Measurements from ENCODE around the gene C10orf71. TPM values are rescaled to one million over a fixed set of nuclear protein-coding genes. Genes with fewer than 3 reads are reported as not detected.

C10orf71 gene
- total RNA-seq, 1 experiment from 2014 or later: not detected

- Mint-ChIP-seq H3K4me3 (ENCODE audit: unreplicated experiment) (no peak overlapping the region), H3K9me3 (ENCODE audit: unreplicated experiment) (no peaks in the 10 kb centered on the region), H3K27ac (ENCODE audit: low read depth, unreplicated experiment) (no peak overlapping the region), H3K27me3 (ENCODE audit: insufficient read depth, unreplicated experiment) (peaks cover 43% of the 10 kb centered on the region), H3K36me3 (ENCODE audit: insufficient read depth, unreplicated experiment) (no peaks in the 10 kb centered on the region), H3K4me1 (ENCODE audit: insufficient read depth, unreplicated experiment) (no peaks in the 10 kb centered on the region)
- CTCF ChIA-PET: no interaction called here
- TF ChIP-seq, protein P1, sequence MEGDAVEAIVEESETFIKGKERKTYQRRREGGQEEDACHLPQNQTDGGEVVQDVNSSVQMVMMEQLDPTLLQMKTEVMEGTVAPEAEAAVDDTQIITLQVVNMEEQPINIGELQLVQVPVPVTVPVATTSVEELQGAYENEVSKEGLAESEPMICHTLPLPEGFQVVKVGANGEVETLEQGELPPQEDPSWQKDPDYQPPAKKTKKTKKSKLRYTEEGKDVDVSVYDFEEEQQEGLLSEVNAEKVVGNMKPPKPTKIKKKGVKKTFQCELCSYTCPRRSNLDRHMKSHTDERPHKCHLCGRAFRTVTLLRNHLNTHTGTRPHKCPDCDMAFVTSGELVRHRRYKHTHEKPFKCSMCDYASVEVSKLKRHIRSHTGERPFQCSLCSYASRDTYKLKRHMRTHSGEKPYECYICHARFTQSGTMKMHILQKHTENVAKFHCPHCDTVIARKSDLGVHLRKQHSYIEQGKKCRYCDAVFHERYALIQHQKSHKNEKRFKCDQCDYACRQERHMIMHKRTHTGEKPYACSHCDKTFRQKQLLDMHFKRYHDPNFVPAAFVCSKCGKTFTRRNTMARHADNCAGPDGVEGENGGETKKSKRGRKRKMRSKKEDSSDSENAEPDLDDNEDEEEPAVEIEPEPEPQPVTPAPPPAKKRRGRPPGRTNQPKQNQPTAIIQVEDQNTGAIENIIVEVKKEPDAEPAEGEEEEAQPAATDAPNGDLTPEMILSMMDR (IDR thresholded peaks at IDR 0.05; ENCODE audit: unreplicated experiment): no peak
- intact Hi-C loops (cut with micrococcal nuclease): no loop called here
- POLR2A ChIA-PET: no interaction called here
- DNase-seq (ENCODE audit: unreplicated experiment): no peak
- no TSS peak for BruUV-seq (replicated peaks)
These were observed 27.6 kb upstream of the C10orf71 start for GRCh38 chr10:49271346-49271745.

DNA sequence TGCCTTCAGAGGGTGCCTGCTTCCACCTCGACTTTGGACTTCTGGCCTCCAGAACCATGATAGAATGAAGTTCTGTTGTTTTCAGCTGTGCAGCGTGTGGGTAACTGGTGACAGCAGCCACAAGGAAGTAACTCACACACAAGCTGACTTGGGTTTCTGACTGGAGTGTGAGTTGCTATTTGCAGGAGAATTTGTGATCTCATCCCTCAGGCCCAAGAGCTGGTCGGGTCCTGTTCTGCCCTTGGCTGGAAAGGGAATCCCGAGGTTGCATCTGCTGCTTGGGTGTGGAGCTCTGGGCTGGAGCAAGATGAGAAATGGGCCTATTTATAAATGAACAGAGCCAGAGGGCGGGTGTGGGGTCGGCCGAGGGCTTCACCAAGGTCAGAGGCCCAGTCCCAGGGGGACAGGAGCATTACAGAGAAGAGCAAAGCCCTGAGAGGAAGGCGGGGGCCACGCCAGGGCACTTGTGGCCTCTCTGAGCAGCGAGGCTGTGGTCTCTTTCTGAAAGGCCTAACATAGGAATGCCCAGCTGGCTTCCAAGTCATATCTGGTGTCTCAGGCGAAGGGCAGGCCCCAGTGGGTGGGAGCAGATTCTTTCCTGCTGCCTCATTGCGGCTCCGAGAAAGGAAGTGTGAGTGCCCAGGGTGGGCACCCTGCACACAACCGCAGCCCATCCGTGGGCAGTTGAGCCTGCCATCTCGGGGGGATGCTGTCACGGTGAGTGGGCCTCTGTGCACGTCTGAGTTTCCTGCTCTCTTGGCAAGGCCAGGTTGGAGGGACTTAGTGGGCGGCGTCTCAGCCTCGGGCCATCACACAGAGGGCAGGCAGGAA is 26.5 kb upstream of the C10orf71 start:
- Mint-ChIP-seq H3K27me3 (ENCODE audit: insufficient read depth, unreplicated experiment) (peaks cover 34% of the 10 kb centered on the region), H3K27ac (ENCODE audit: low read depth, unreplicated experiment) (no peak overlapping the region), H3K36me3 (ENCODE audit: insufficient read depth, unreplicated experiment) (no peaks in the 10 kb centered on the region), H3K9me3 (ENCODE audit: unreplicated experiment) (no peaks in the 10 kb centered on the region), H3K4me1 (ENCODE audit: insufficient read depth, unreplicated experiment) (no peaks in the 10 kb centered on the region), H3K4me3 (ENCODE audit: unreplicated experiment) (no peak overlapping the region)
- CTCF ChIA-PET: interaction anchor here (0.6 kb wide), 1 partner anchor 17 kb away, joined by 3 read pairs; no protein-coding TSS in a partner anchor
- intact Hi-C loops (cut with micrococcal nuclease): no loop called here
- BruUV-seq (replicated peaks): no TSS peak
- no peak for DNase-seq (ENCODE audit: unreplicated experiment)
- TF ChIP-seq, protein P1 (IDR thresholded peaks at IDR 0.05; ENCODE audit: unreplicated experiment): no peak
- POLR2A ChIA-PET: no interaction called here

DNA sequence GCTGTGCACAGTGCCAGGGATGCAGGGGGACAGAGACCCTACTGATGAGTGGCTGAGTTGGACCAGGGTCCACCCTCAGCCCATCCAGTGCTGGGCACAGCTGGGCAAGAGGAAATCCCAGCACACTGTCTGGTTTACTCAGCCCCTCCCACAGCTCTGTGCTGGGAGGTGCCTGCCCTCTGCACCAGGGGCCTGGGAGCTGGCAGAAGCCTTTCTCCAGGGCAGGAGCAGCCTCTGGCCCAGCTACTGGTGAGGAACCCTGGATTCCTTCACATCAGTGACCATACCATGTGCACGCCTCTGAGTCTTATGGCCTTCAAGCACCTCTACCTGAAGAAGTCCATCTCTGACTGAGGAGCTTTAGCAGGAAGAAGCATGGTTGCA is 25.9 kb upstream of the C10orf71 start:
- intact Hi-C loops (cut with micrococcal nuclease): no loop called here
- no peak for DNase-seq (ENCODE audit: unreplicated experiment)
- peaks cover 28% of the 10 kb centered on the region for H3K27me3 Mint-ChIP-seq (ENCODE audit: insufficient read depth, unreplicated experiment)
- H3K4me1 Mint-ChIP-seq (ENCODE audit: insufficient read depth, unreplicated experiment): no peaks in the 10 kb centered on the region
- no peaks in the 10 kb centered on the region for H3K36me3 Mint-ChIP-seq (ENCODE audit: insufficient read depth, unreplicated experiment)
- H3K4me3 Mint-ChIP-seq (ENCODE audit: unreplicated experiment): no peak overlapping the region
- CTCF ChIA-PET: no interaction called here
- no peak overlapping the region for H3K27ac Mint-ChIP-seq (ENCODE audit: low read depth, unreplicated experiment)
- POLR2A ChIA-PET: interaction anchor here (0.6 kb wide), 1 partner anchor 181 kb away, joined by 3 read pairs; no protein-coding TSS in a partner anchor
- no peaks in the 10 kb centered on the region for H3K9me3 Mint-ChIP-seq (ENCODE audit: unreplicated experiment)
- TF ChIP-seq, protein P1 (IDR thresholded peaks at IDR 0.05; ENCODE audit: unreplicated experiment): no peak
- BruUV-seq (replicated peaks): no TSS peak

DNA sequence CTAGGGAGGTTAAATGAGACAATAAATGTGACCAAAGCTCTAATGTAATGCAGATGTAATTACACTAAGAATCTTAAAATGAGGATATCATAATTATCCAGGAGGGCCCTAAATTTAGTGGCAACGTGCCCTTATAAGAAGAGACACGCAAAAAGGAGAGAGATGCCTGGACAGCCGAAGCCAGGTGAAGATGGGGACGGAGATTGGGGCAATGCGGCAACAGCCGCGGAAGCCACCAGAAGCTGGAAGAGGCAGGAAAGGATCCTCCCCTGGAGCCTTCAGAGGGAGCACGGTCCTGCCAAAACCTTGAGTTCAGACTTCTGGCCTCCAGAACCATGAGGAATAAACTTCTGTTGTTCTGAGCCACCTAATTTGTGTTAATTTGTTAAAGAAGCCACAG is 25.3 kb upstream of the C10orf71 start:
- H3K36me3 Mint-ChIP-seq (ENCODE audit: insufficient read depth, unreplicated experiment): no peaks in the 10 kb centered on the region
- no peak overlapping the region for H3K4me3 Mint-ChIP-seq (ENCODE audit: unreplicated experiment)
- no peak for DNase-seq (ENCODE audit: unreplicated experiment)
- no TSS peak for BruUV-seq (replicated peaks)
- intact Hi-C loops (cut with micrococcal nuclease): no loop called here
- peaks cover 22% of the 10 kb centered on the region for H3K27me3 Mint-ChIP-seq (ENCODE audit: insufficient read depth, unreplicated experiment)
- TF ChIP-seq, protein P1 (IDR thresholded peaks at IDR 0.05; ENCODE audit: unreplicated experiment): no peak
- no peaks in the 10 kb centered on the region for H3K4me1 Mint-ChIP-seq (ENCODE audit: insufficient read depth, unreplicated experiment)
- ChIA-PET POLR2A (interaction anchor here (0.6 kb wide), 1 partner anchor 182 kb away, joined by 3 read pairs; no protein-coding TSS in a partner anchor), CTCF (no interaction called here)
- H3K9me3 Mint-ChIP-seq (ENCODE audit: unreplicated experiment): no peaks in the 10 kb centered on the region
- no peak overlapping the region for H3K27ac Mint-ChIP-seq (ENCODE audit: low read depth, unreplicated experiment)

Data from MCF 10A (cell line).